ENCODE results near the gene ZNF831.

ZNF831 gene

GRCh38 chr20:59165891-59166709, 2.5 kb downstream of the ZNF831 start:
- TF ChIP-seq CTCF (IDR thresholded peaks at IDR 0.05; ENCODE audit: low read depth, low read length), result no peak
- no peak overlapping the region for H3K27ac ChIP-seq

GRCh38 chr20:59170406-59171349, 7.1 kb downstream of the ZNF831 start:
- H3K36me3 ChIP-seq, result no peaks in the 10 kb centered on the region; the same call in 1 of the 2 replicates
- H3K4me3 ChIP-seq (ENCODE audit: low read depth, low read length), result no peak overlapping the region
- no peak overlapping the region for H3K27ac ChIP-seq
- no peak for TF ChIP-seq CTCF (IDR thresholded peaks at IDR 0.05; ENCODE audit: low read depth, low read length)
- no peaks in the 10 kb centered on the region for H3K27me3 ChIP-seq (ENCODE audit: insufficient read depth, low read depth, severe bottlenecking)
- H3K9me3 ChIP-seq (ENCODE audit: severe bottlenecking), result peaks cover 10% of the 10 kb centered on the region
- DNase-seq, result no peak

More at GRCh38 chr20:59165891-59166709, 2.5 kb downstream of the ZNF831 start:
- DNase-seq, result no peak
- Histone ChIP-seq H3K9me3 (ENCODE audit: severe bottlenecking) (peaks cover 10% of the 10 kb centered on the region), H3K4me3 (ENCODE audit: low read depth, low read length) (no peak overlapping the region), H3K27me3 (ENCODE audit: insufficient read depth, low read depth, severe bottlenecking) (no peaks in the 10 kb centered on the region), H3K36me3 (no peaks in the 10 kb centered on the region)

- H3K4me3 ChIP-seq (ENCODE audit: low read depth, low read length), result no peak overlapping the region
- no peak for DNase-seq
- H3K9me3 ChIP-seq (ENCODE audit: severe bottlenecking), result peaks cover 10% of the 10 kb centered on the region
- H3K27ac ChIP-seq, result no peak overlapping the region
- H3K27me3 ChIP-seq (ENCODE audit: insufficient read depth, low read depth, severe bottlenecking), result no peaks in the 10 kb centered on the region
- H3K36me3 ChIP-seq, result no peaks in the 10 kb centered on the region; the same call in 1 of the 2 replicates
- TF ChIP-seq CTCF (IDR thresholded peaks at IDR 0.05; ENCODE audit: low read depth, low read length), result no peak
Measured at GRCh38 chr20:59171986-59172385, 8.4 kb downstream of the ZNF831 start.

GRCh38 chr20:59173938-59174491, 10.4 kb downstream of the ZNF831 start:
- no peaks in the 10 kb centered on the region for H3K27me3 ChIP-seq (ENCODE audit: insufficient read depth, low read depth, severe bottlenecking)
- peaks cover 7% of the 10 kb centered on the region for H3K9me3 ChIP-seq (ENCODE audit: severe bottlenecking)
- peak; percentile 32; the same call in 1 of the 2 replicates for TF ChIP-seq CTCF (IDR thresholded peaks at IDR 0.05; ENCODE audit: low read depth, low read length)
- no peak overlapping the region for H3K4me3 ChIP-seq (ENCODE audit: low read depth, low read length)
- H3K36me3 ChIP-seq, result no peaks in the 10 kb centered on the region; the same call in 1 of the 2 replicates
- DNase-seq, result peak; percentile 72
- H3K27ac ChIP-seq, result no peak overlapping the region

- no peaks in the 10 kb centered on the region for H3K27me3 ChIP-seq (ENCODE audit: insufficient read depth, low read depth, severe bottlenecking)
- no peak for TF ChIP-seq CTCF (IDR thresholded peaks at IDR 0.05; ENCODE audit: low read depth, low read length)
- no peaks in the 10 kb centered on the region for H3K9me3 ChIP-seq (ENCODE audit: severe bottlenecking)
- no peak overlapping the region for H3K27ac ChIP-seq
- H3K4me3 ChIP-seq (ENCODE audit: low read depth, low read length), result no peak overlapping the region
- DNase-seq, result no peak
- no peaks in the 10 kb centered on the region; the same call in 1 of the 2 replicates for H3K36me3 ChIP-seq
Measured at GRCh38 chr20:59175002-59175401, 11.4 kb downstream of the ZNF831 start.

All from WERI-Rb-1 (cell line).